ENCODE results near the gene CSTPP1. TPM values are rescaled to one million over a fixed set of nuclear protein-coding genes. Genes with fewer than 3 reads are reported as not detected.
"Not testable (repeated sequence)": the region's sequence is repeated elsewhere in the genome, so short reads cannot be mapped to it uniquely, and the experiment has no call there.

Gene CSTPP1
- total RNA-seq, 4 donors from 2014 or later, result 4.3 to 8.1 (median 6.4) TPM

DNA sequence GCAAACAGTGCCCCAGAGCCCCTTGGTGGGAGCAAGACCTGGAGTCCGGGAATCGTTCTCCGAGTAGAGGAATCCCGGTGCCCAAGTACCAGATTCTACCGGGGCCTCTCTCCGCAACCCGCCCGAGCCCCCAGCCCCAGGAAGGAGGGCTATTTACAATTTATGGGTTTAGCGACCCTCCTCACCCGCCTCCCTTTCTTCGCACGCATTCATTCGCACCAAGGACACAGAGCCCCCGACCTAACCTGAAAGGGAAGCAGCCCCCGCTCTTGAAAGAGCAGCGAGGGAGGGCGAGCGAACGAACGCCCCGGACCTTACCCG, 18.8 kb upstream of the CSTPP1 start:
- in situ Hi-C loops (cut with MboI; ENCODE audit: low sequenced_read_pairs in 4 of 4), result no loop called here
- DNase-seq (no peak), ATAC-seq (no peak)
- Histone ChIP-seq H3K27me3 (no peaks in the 10 kb centered on the region), H3K4me1 (peaks cover 62% of the 10 kb centered on the region in 2 donors), H3K4me3 (peak overlapping the region; percentile 64 to 81 (median 70)), H3K9me3 (no peaks in the 10 kb centered on the region), H3K36me3 (no peaks in the 10 kb centered on the region), H3K27ac (peak overlapping the region; percentile 82 to 90 (median 88))
- no peak for TF ChIP-seq POLR2A (IDR thresholded peaks at IDR 0.05)
- TF ChIP-seq, protein P1, sequence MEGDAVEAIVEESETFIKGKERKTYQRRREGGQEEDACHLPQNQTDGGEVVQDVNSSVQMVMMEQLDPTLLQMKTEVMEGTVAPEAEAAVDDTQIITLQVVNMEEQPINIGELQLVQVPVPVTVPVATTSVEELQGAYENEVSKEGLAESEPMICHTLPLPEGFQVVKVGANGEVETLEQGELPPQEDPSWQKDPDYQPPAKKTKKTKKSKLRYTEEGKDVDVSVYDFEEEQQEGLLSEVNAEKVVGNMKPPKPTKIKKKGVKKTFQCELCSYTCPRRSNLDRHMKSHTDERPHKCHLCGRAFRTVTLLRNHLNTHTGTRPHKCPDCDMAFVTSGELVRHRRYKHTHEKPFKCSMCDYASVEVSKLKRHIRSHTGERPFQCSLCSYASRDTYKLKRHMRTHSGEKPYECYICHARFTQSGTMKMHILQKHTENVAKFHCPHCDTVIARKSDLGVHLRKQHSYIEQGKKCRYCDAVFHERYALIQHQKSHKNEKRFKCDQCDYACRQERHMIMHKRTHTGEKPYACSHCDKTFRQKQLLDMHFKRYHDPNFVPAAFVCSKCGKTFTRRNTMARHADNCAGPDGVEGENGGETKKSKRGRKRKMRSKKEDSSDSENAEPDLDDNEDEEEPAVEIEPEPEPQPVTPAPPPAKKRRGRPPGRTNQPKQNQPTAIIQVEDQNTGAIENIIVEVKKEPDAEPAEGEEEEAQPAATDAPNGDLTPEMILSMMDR (IDR thresholded peaks at IDR 0.05 in 4 of 5, conservative IDR thresholded peaks at IDR 0.05 in 1 of 5), result no peak
- intact Hi-C loops (cut with DNase I; ENCODE audit: low total_unique reads), result loop anchor here (10.0 kb wide), 1 partner anchor 327 kb away; the partner anchor contains the start of gene ACP2

DNA sequence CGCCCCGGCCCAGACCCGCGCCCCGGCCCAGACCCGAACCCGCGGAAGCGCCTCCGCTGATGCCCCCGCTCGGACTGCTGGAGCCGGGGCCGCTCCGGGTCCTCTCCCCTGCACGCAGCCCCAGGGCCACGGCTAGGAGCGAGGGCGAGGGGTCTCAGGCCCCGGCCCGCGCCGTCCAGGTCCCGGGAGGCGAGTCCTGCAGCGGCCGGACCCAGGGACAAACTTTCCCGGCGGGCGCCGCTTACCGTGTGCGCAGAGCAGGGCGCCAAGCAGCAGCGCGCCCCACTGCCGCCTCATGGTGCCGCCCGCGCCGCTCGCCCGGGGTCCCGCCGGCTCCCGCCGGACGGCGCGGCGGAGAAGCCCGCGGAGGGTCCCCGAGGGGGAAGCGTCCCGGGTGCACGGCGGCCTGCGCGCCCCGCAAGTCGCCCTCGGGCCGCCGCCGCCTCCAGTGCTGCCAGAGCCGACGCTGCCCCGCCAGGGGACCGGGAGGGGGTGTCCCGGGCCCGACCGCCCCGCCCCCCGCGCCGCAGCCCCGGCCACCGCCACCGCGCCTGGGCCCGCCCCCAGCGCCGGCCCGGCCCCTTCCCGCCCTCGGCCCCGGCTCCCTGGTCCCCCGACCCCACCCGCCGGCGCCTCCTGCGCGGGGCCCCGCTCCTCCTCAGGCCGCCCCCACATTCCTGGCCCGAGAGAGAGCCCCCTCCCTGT, 18.3 kb upstream of the CSTPP1 start, which contains the start of gene LRP4:
Gene LRP4, minus strand, starts transcription at position 468 of the 705 bp plus-strand sequence. Its CDS starts 171 bp downstream, at position 297.
- Histone ChIP-seq H3K36me3 (no peaks in the 10 kb centered on the region), H3K9me3 (no peaks in the 10 kb centered on the region), H3K4me1 (peaks cover 57 to 58% of the 10 kb centered on the region in 2 donors), H3K4me3 (peak within 1 kb of the TSS; percentile 64 to 81 (median 70)), H3K27me3 (no peaks in the 10 kb centered on the region), H3K27ac (peak within 1 kb of the TSS; percentile 82 to 90 (median 88))
- DNase-seq, result no peak
- in situ Hi-C loops (cut with MboI; ENCODE audit: low sequenced_read_pairs in 4 of 4), result no loop called here
- intact Hi-C loops (cut with DNase I; ENCODE audit: low total_unique reads), result loop anchor here (10.0 kb wide), 1 partner anchor 327 kb away; the partner anchor contains the start of gene ACP2
- peak; percentile 31 to 72 for TF ChIP-seq POLR2A (IDR thresholded peaks at IDR 0.05)
- TF ChIP-seq, protein P1 (IDR thresholded peaks at IDR 0.05 in 4 of 5, conservative IDR thresholded peaks at IDR 0.05 in 1 of 5), result no peak
- no peak for ATAC-seq

DNA sequence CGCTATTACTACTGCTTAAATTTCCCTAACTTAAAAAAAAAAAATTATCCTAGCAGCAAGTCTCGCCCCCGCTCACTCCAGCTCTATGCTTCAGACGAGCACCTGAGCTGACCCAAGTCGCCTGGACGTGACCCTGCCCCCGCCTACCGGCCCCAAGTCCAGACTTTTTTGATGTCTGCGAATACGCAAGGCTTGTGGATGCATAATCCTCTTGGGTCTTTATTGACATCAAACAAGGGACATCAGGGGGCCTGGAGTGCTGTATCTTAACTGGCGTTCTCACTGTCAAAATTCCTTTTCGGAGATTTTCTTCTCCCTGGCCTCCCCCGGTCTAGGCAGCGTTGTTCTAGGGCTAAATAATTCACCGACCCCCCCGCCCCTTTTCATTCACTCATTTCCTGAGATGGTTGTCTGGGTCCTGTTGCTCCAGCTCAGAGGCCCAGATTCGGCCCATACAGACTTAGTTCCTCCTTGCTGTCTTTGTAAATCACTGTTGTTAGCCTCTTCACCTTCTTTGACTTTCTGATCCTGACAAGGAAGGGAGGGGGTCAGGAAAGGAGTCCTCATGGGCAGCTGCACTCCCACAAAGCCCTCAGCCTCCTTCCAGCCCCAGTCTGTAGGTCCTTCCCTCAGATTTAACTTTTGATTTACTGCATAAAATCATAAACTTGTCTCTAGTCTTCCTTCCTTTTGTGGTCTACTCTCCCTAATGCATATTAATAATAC, 17.6 kb upstream of the CSTPP1 start:
- no peaks in the 10 kb centered on the region for H3K27me3 ChIP-seq

DNA sequence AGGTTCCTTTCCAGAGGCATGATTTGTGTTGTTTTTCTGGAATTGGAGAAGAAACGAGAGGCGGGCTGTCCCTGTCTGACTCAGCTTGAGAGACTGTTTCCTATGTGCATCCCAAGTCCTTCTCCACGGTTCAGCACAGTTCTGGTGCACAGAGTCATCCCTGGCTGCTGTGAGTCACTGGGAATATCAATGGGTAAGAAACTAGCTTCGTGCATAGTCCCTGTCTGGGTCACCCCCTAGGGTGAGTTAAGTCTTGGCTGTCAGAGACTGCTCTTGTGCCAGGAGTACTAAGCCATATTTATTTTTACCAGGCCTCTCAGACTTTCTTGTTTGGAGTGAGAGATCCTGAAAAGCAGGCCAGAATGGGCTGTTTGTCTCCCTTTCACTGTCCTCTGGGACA, 15.8 kb upstream of the CSTPP1 start:
- ATAC-seq (peak; percentile 33 to 82), DNase-seq (peak; percentile 41 to 61)
- H3K9me3 ChIP-seq, result no peaks in the 10 kb centered on the region
- TF ChIP-seq, protein P1 (IDR thresholded peaks at IDR 0.05 in 4 of 5, conservative IDR thresholded peaks at IDR 0.05 in 1 of 5), result no peak
- no peak for TF ChIP-seq POLR2A (IDR thresholded peaks at IDR 0.05)
- H3K4me3 ChIP-seq, result no peak overlapping the region
- no peaks in the 10 kb centered on the region for H3K36me3 ChIP-seq
- no peaks in the 10 kb centered on the region for H3K27me3 ChIP-seq
- peaks cover 33 to 37% of the 10 kb centered on the region in 2 donors for H3K4me1 ChIP-seq
- H3K27ac ChIP-seq, result peak overlapping the region; percentile 63 to 89 (median 70)
- intact Hi-C loops (cut with DNase I; ENCODE audit: low total_unique reads), result no loop called here
- in situ Hi-C loops (cut with MboI; ENCODE audit: low sequenced_read_pairs in 4 of 4), result no loop called here

More for the DNA sequence above, 17.6 kb upstream of the CSTPP1 start:
- Histone ChIP-seq H3K9me3 (no peaks in the 10 kb centered on the region), H3K36me3 (no peaks in the 10 kb centered on the region), H3K4me3 (peak overlapping the region; percentile 3 to 64 (median 36)), H3K4me1 (peaks cover 50 to 51% of the 10 kb centered on the region in 2 donors), H3K27ac (peak overlapping the region; percentile 49 to 89 (median 72))
- no peak for DNase-seq
- no peak for ATAC-seq
- intact Hi-C loops (cut with DNase I; ENCODE audit: low total_unique reads) (loop anchor here (10.0 kb wide), 1 partner anchor 326 kb away; the partner anchor contains the start of gene ACP2), in situ Hi-C loops (cut with MboI; ENCODE audit: low sequenced_read_pairs in 4 of 4) (no loop called here)
- TF ChIP-seq POLR2A (IDR thresholded peaks at IDR 0.05), result no peak
- TF ChIP-seq, protein P1 (IDR thresholded peaks at IDR 0.05 in 4 of 5, conservative IDR thresholded peaks at IDR 0.05 in 1 of 5), result no peak

DNA sequence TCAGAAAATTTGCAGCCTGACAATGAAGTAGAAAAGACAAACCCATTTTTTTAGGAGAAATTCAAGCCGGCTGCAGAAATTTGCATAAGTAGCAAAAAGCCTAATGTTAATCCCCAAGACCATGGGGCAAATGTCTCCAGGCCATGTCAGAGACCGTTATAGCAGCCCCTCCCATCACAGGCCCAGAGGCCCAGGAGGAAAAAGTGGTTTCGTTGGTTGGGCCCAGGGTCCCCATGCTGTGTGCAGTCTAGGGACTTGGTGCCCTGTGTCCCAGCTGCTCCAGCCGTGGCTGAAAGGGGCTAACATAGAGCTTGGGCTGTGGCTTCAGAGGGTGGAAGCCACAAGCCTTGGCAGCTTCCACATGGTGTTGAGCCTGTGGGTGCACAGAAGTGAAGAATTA, 8.6 kb upstream of the CSTPP1 start:
- ATAC-seq; H3K4me1 ChIP-seq; H3K27ac ChIP-seq; H3K36me3 ChIP-seq; in situ Hi-C loops (cut with MboI; ENCODE audit: low sequenced_read_pairs in 4 of 4); intact Hi-C loops (cut with DNase I; ENCODE audit: low total_unique reads); H3K4me3 ChIP-seq; DNase-seq; H3K27me3 ChIP-seq; H3K9me3 ChIP-seq: not testable (repeated sequence)

DNA sequence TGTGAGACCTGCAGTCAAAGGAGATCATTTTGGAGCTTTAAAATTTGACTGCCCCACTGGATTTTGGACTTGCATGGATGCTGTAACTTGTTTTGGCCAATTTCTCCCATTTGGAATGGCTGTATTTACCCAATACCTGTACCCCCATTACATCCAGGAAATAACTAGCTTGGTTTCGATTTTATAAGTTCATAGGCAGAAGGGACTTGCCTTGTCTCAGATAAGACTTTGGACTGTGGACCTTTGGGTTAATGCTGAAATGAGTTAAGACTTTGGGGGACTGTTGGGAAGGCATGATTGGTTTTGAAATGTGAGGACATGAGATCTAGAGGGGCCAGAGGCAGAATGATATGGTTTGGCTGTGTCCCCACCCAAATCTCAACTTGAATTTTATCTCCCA, 7.9 kb upstream of the CSTPP1 start:
- H3K27ac ChIP-seq; in situ Hi-C loops (cut with MboI; ENCODE audit: low sequenced_read_pairs in 4 of 4); H3K9me3 ChIP-seq; H3K36me3 ChIP-seq; ATAC-seq; H3K4me1 ChIP-seq; H3K4me3 ChIP-seq; intact Hi-C loops (cut with DNase I; ENCODE audit: low total_unique reads); H3K27me3 ChIP-seq; DNase-seq: not testable (repeated sequence)

Data from gastrocnemius medialis (tissue), 4 donors.